A549 (cell line): Measurements from ENCODE around the gene SLC39A13. TPM values are rescaled to one million over a fixed set of nuclear protein-coding genes. Genes with fewer than 3 reads are reported as not detected.

Experiments used
- ATAC-seq, 2 experiments: fragments of 200-7000 bp in 1 of 2; fragments of >200 bp in 1 of 2; cut with Nextera tagmentation in 1 of 2; cut with Tn5 transposase in 1 of 2; 3 replicates each; pipeline versions ENCODE4 v1.8.0 to v1.9.1; 2018 to 2020; ENCODE audit warnings: mild to moderate bottlenecking in 1 of 2, moderate library complexity in 1 of 2
- CTCF ChIA-PET: fragments of 300-600 bp; sonication (Branson Sonifier 250); formaldehyde crosslinking; extraction: SDS; loops from one replicate; lab custom pipeline; 2021; ENCODE audit warnings: antibody characterized with exemption, inconsistent platforms; lab: Yijun Ruan, JAX
- POLR2A ChIA-PET: fragments of 350-600 bp; formaldehyde crosslinking; extraction: SDS; loops from one replicate; lab custom pipeline; 2021; ENCODE audit warnings: antibody characterized with exemption, inconsistent platforms; lab: Yijun Ruan, JAX
- DNase-seq, 2 experiments: peaks; one replicate each; pipeline versions ENCODE4 v3.0.0 to v3.0.0-alpha.2; 2011 to 2016; ENCODE audit warnings: low read depth in 1 of 2, low spot score in 1 of 2
- FAIRE-seq: peaks from 2 replicates; lab custom pipeline; 2011; peaks lifted over from hg19 to GRCh38; lab: Jason Lieb, UNC
- H3K27ac ChIP-seq, 2 experiments: fragments of >200 bp; sonication (Bioruptor Twin); formaldehyde crosslinking; 3 replicates each; pipeline ENCODE4 v1.5.1; 2016 to 2017
- H3K4me1 ChIP-seq: fragments of >200 bp; sonication (Bioruptor Twin); formaldehyde crosslinking; 3 replicates; pipeline ENCODE4 v1.6.1; 2016
- H3K4me2 ChIP-seq: fragments of >200 bp; sonication (Bioruptor Twin); formaldehyde crosslinking; 3 replicates; pipeline ENCODE4 v1.6.1; 2016
- H3K4me3 ChIP-seq: fragments of >200 bp; sonication (Bioruptor Twin); formaldehyde crosslinking; 3 replicates; pipeline ENCODE4 v1.5.1; 2016
- H3K9me3 ChIP-seq: fragments of >200 bp; sonication (Bioruptor Twin); formaldehyde crosslinking; 3 replicates; pipeline ENCODE4 v1.6.1; 2016
- ATOH8 ChIP-seq: fragments of 250-450 bp; sonication (Bioruptor Pico); IDR thresholded peaks from 2 replicates; pipeline ENCODE4 v1.5.0; 2020; ENCODE audit warnings: low read depth, mild to moderate bottlenecking, moderate library complexity
- BCL3 ChIP-seq: fragments of >200 bp; sonication (Bioruptor Twin); formaldehyde crosslinking; IDR thresholded peaks from 3 replicates; pipeline ENCODE4 v1.6.1; 2016
- BHLHE40 ChIP-seq: IDR thresholded peaks from 2 replicates; pipeline ENCODE4 v1.6.1; 2012; ENCODE audit warnings: low read depth, low read length, inconsistent platforms
- CBX2 ChIP-seq: fragments of 200-600 bp; sonication (generic); IDR thresholded peaks from 2 replicates; pipeline ENCODE4 v1.6.1; 2016; ENCODE audit warnings: low read depth, mild to moderate bottlenecking, borderline replicate concordance
- CBX8 ChIP-seq: fragments of 200-600 bp; sonication (generic); IDR thresholded peaks from 2 replicates; pipeline ENCODE4 v1.6.1; 2016
- CEBPB ChIP-seq, 2 experiments: fragments of >200 bp in 1 of 2; sonication (Bioruptor Twin) in 1 of 2; formaldehyde crosslinking in 1 of 2; IDR thresholded peaks; 2 replicates each; pipeline ENCODE4 v1.6.1; 2012 to 2016
- CHD2 ChIP-seq: fragments of 150-350 bp; IDR thresholded peaks from 2 replicates; pipeline ENCODE4 v1.6.1; 2014; ENCODE audit warnings: low read length; ENCODE audit not compliant: partially characterized antibody
- ELK1 ChIP-seq: fragments of 150-350 bp; IDR thresholded peaks from 2 replicates; pipeline ENCODE4 v1.6.1; 2014; ENCODE audit warnings: low read depth, mild to moderate bottlenecking, low read length
- EP300 ChIP-seq, 2 experiments: fragments of >200 bp; sonication (Bioruptor Twin); formaldehyde crosslinking; IDR thresholded peaks; 2 replicates in 1 of 2; 3 replicates in 1 of 2; pipeline ENCODE4 v1.6.1; 2016 to 2017
- ESRRA ChIP-seq: fragments of 150-350 bp; IDR thresholded peaks from 2 replicates; pipeline ENCODE4 v1.6.1; 2014; ENCODE audit warnings: mild to moderate bottlenecking, low read length, borderline replicate concordance
- GATA3 ChIP-seq: IDR thresholded peaks from 2 replicates; pipeline ENCODE4 v1.6.1; 2012; ENCODE audit warnings: borderline replicate concordance
- HDAC2 ChIP-seq: fragments of 200-600 bp; sonication (generic); IDR thresholded peaks from 2 replicates; pipeline ENCODE4 v1.6.1; 2016
- HMGXB4 ChIP-seq: fragments of 250-450 bp; sonication (Bioruptor Pico); IDR thresholded peaks from 2 replicates; pipeline ENCODE4 v1.5.0; 2021; ENCODE audit warnings: mild to moderate bottlenecking, moderate library complexity, borderline replicate concordance
- HOXA7 ChIP-seq: fragments of 250-450 bp; sonication (Bioruptor Pico); IDR thresholded peaks from 2 replicates; pipeline ENCODE4 v1.5.0; 2020; ENCODE audit warnings: mild to moderate bottlenecking, moderate library complexity
- HOXB13 ChIP-seq: fragments of 250-450 bp; sonication (Bioruptor Pico); IDR thresholded peaks from 2 replicates; pipeline ENCODE4 v1.5.0; 2020; ENCODE audit warnings: low read depth, mild to moderate bottlenecking, moderate library complexity
- JUN ChIP-seq, 2 experiments: fragments of >200 bp; sonication (Bioruptor Twin); formaldehyde crosslinking; IDR thresholded peaks; 2 replicates in 1 of 2; 3 replicates in 1 of 2; pipeline ENCODE4 v1.6.1; 2016 to 2017
- JUNB ChIP-seq: fragments of >200 bp; sonication (Bioruptor Twin); formaldehyde crosslinking; IDR thresholded peaks from 2 replicates; pipeline ENCODE4 v1.6.1; 2016
- KDM1A ChIP-seq: fragments of 200-600 bp; sonication (generic); IDR thresholded peaks from 2 replicates; pipeline ENCODE4 v1.6.1; 2016; ENCODE audit warnings: low read depth, mild to moderate bottlenecking
- MAFK ChIP-seq: fragments of 450-650 bp; IDR thresholded peaks from 2 replicates; pipeline ENCODE4 v1.6.1; 2014; ENCODE audit not compliant: partially characterized antibody
- MAX ChIP-seq: IDR thresholded peaks from 2 replicates; pipeline ENCODE4 v1.6.1; 2012
- MYC ChIP-seq: IDR thresholded peaks from 2 replicates; pipeline ENCODE4 v1.6.1; 2012; ENCODE audit warnings: mild to moderate bottlenecking, inconsistent platforms, low read length, improper control_type of control experiment, borderline replicate concordance
- NFE2L2 ChIP-seq: fragments of 150-350 bp; conservative IDR thresholded peaks from 2 replicates; pipeline ENCODE4 v1.6.1; 2014; ENCODE audit warnings: low read length
- NPAS2 ChIP-seq: fragments of 250-450 bp; sonication (Bioruptor Pico); IDR thresholded peaks from 2 replicates; pipeline ENCODE4 v1.8.0; 2022; ENCODE audit warnings: mild to moderate bottlenecking, moderate library complexity, borderline replicate concordance
- NR3C1 ChIP-seq: fragments of >200 bp; sonication (Bioruptor Twin); formaldehyde crosslinking; IDR thresholded peaks from 3 replicates; pipeline ENCODE4 v1.6.1; 2017
- PHF8 ChIP-seq: fragments of 200-600 bp; sonication (generic); IDR thresholded peaks from 2 replicates; pipeline ENCODE4 v1.6.1; 2016; ENCODE audit warnings: low read depth, mild to moderate bottlenecking, antibody characterized with exemption, moderate library complexity, borderline replicate concordance
- POLR2A ChIP-seq: IDR thresholded peaks from 2 replicates; pipeline ENCODE4 v1.6.1; 2012; ENCODE audit warnings: mild to moderate bottlenecking, low read length
- POLR2AphosphoS2 ChIP-seq: conservative IDR thresholded peaks from 2 replicates; pipeline ENCODE4 v1.6.1; 2012; ENCODE audit warnings: low read length, improper control_type of control experiment, inconsistent platforms
- RARB ChIP-seq: fragments of 250-450 bp; sonication (Bioruptor Pico); IDR thresholded peaks from 2 replicates; pipeline ENCODE4 v1.8.0; 2021; ENCODE audit warnings: mild to moderate bottlenecking, moderate library complexity
- RFX5 ChIP-seq: fragments of 450-650 bp; IDR thresholded peaks from 2 replicates; pipeline ENCODE4 v1.7.1; 2014; ENCODE audit warnings: antibody characterized with exemption, mild to moderate bottlenecking, moderate library complexity
- SMC3 ChIP-seq: fragments of >200 bp; sonication (Bioruptor Twin); formaldehyde crosslinking; IDR thresholded peaks from 3 replicates; pipeline ENCODE4 v1.6.1; 2018; ENCODE audit warnings: inconsistent platforms
- SREBF2 ChIP-seq: fragments of 450-650 bp; IDR thresholded peaks from 2 replicates; pipeline ENCODE4 v1.6.1; 2014; ENCODE audit warnings: mild to moderate bottlenecking, moderate library complexity
- ZFP36 ChIP-seq: fragments of 450-650 bp; IDR thresholded peaks from 2 replicates; pipeline ENCODE4 v1.6.1; 2014; ENCODE audit warnings: borderline replicate concordance; ENCODE audit not compliant: partially characterized antibody
- ZNF302 ChIP-seq: fragments of 250-450 bp; sonication (Bioruptor Pico); IDR thresholded peaks from 2 replicates; pipeline ENCODE4 v1.9.0; 2021; ENCODE audit warnings: inconsistent platforms, mild to moderate bottlenecking, moderate library complexity
- WGBS: methylation state at CpG from one replicate; pipeline ENCODE4 v1.1.6; 2017; ENCODE audit errors: missing lambda C conversion rate; 5-methylcytosine and 5-hydroxymethylcytosine counted together
- polyA plus RNA-seq, 4 experiments: library from polyadenylated mRNA; depleted of rRNA in 3 of 4; stranded (reverse); fragments of >200 nt; fragmentation: RNase III in 1 of 4; extraction: RNeasy Plus Mini Kit Qiagen cat#74134 plus additional on column Dnase treatment in 1 of 4; gene quantifications; 2 replicates in 3 of 4; 3 replicates in 1 of 4; pipeline ENCODE4 v1.2.3, GENCODE V29; 2011 to 2017

SLC39A13 gene
- polyA plus RNA-seq, 2 of the 4 experiments (the other 2 are of a cell fraction), result 10.8 to 35.2 TPM

GRCh38 chr11:47435687-47436086 lies 27.3 kb downstream of the SLC39A13 start:
- POLR2A ChIA-PET, result no interaction called here
- WGBS, result 90% methylated on average over 3 of the region's 3 CpGs
- DNase-seq, result no peak
- CTCF ChIA-PET, result interaction anchor here (0.8 kb wide), 1 partner anchor 9 kb away, joined by 3 read pairs; no protein-coding TSS in a partner anchor
- no peak for FAIRE-seq
- H3K9me3 ChIP-seq, result no peaks in the 10 kb centered on the region; the same call in 2 of the 3 replicates
- H3K4me2 ChIP-seq, result no peak overlapping the region
- no peak for TF ChIP-seq PHF8
- no peak for TF ChIP-seq GATA3
- TF ChIP-seq CBX8, result no peak
- no peak for TF ChIP-seq NR3C1
- no peak for TF ChIP-seq ZFP36
- no peak for TF ChIP-seq MAX
- TF ChIP-seq KDM1A, result no peak
- TF ChIP-seq RFX5, result no peak
- no peak for TF ChIP-seq NFE2L2
- TF ChIP-seq HDAC2, result no peak
- TF ChIP-seq ZNF302 (CRISPR knock-in tag), result no peak
- no peak for TF ChIP-seq ATOH8 (CRISPR knock-in tag)
- no peak for TF ChIP-seq EP300 (IDR thresholded peaks at IDR 0.05)
- no peak for TF ChIP-seq CBX2
- TF ChIP-seq HOXB13 (CRISPR knock-in tag), result no peak
- TF ChIP-seq MAFK, result no peak
- TF ChIP-seq JUN (IDR thresholded peaks at IDR 0.05), result no peak
- no peak for TF ChIP-seq POLR2A
- TF ChIP-seq POLR2AphosphoS2, result no peak
- no peak for TF ChIP-seq HMGXB4 (CRISPR knock-in tag)
- TF ChIP-seq, all 56 proteins: peak for 0
- Histone ChIP-seq H3K27ac (no peak overlapping the region), H3K4me3 (no peak overlapping the region), H3K4me1 (no peaks in the 10 kb centered on the region)
- peak in 1 of 2 experiments; percentile 15; a peak in 1 of 6 replicates for ATAC-seq

- ChIA-PET CTCF (interaction anchor here (1.3 to 1.6 kb wide), 2 partner anchors 9 to 24 kb away, joined by 4 read pairs; no protein-coding TSS in a partner anchor), POLR2A (no interaction called here)
- no peak for ATAC-seq
- H3K27ac ChIP-seq, result no peak overlapping the region
- FAIRE-seq, result no peak
- H3K4me1 ChIP-seq, result no peaks in the 10 kb centered on the region
- no peak overlapping the region for H3K4me3 ChIP-seq
- TF ChIP-seq HOXA7 (CRISPR knock-in tag) (no peak), BHLHE40 (no peak), JUN (IDR thresholded peaks at IDR 0.05) (no peak), POLR2A (no peak), MAFK (no peak), ESRRA (no peak), SMC3 (no peak), CBX8 (no peak), JUNB (no peak), GATA3 (no peak), NPAS2 (CRISPR knock-in tag) (no peak), BCL3 (no peak), RARB (CRISPR knock-in tag) (no peak), NFE2L2 (no peak), CEBPB (IDR thresholded peaks at IDR 0.05) (no peak), EP300 (IDR thresholded peaks at IDR 0.05) (no peak), ELK1 (no peak), CHD2 (no peak), MYC (no peak), SREBF2 (no peak)
- WGBS, result 62% methylated on average over 3 of the region's 3 CpGs
- H3K9me3 ChIP-seq, result no peaks in the 10 kb centered on the region; the same call in 2 of the 3 replicates
- DNase-seq, result no peak
- no peak overlapping the region for H3K4me2 ChIP-seq
Observed at GRCh38 chr11:47436726-47437125, 28.3 kb downstream of the SLC39A13 start.
